KMS-11 (cell line): Measurements from ENCODE around the gene DPPA2.

Experiments
- H2AFZ ChIP-seq: fragments of 200-600 bp; sonication (generic); 2 replicates; pipeline ENCODE4 v1.6.1; 2016; ENCODE audit warnings: antibody characterized with exemption, mixed run types, low read depth
- H3K27ac ChIP-seq: fragments of 200-600 bp; sonication (generic); 2 replicates; pipeline ENCODE4 v1.6.1; 2016; ENCODE audit warnings: mild to moderate bottlenecking, mixed run types
- H3K27me3 ChIP-seq: fragments of 200-600 bp; sonication (generic); 2 replicates; pipeline ENCODE4 v1.6.1; 2017; ENCODE audit warnings: mild to moderate bottlenecking, low read depth, mixed run types, moderate library complexity; ENCODE audit not compliant: insufficient read depth
- H3K36me3 ChIP-seq: fragments of 200-600 bp; sonication (generic); 2 replicates; pipeline ENCODE4 v1.6.1; 2017; ENCODE audit warnings: mild to moderate bottlenecking, mixed run types; ENCODE audit not compliant: insufficient read depth
- H3K4me1 ChIP-seq: fragments of 200-600 bp; sonication (generic); 2 replicates; pipeline ENCODE4 v1.6.1; 2016; ENCODE audit warnings: mild to moderate bottlenecking, low read depth, mixed run types; ENCODE audit not compliant: poor library complexity, severe bottlenecking
- H3K4me2 ChIP-seq: fragments of 200-600 bp; sonication (generic); 2 replicates; pipeline ENCODE4 v1.7.0; 2016; ENCODE audit warnings: mild to moderate bottlenecking, mixed run types
- H3K4me3 ChIP-seq: fragments of 200-600 bp; sonication (generic); IDR thresholded peaks from 2 replicates; pipeline ENCODE4 v1.6.1; 2017; ENCODE audit warnings: low read depth, low read length, mixed read lengths; ENCODE audit not compliant: insufficient read depth
- H3K79me2 ChIP-seq: fragments of 200-600 bp; sonication (generic); 2 replicates; pipeline ENCODE4 v1.6.1; 2016; ENCODE audit warnings: low read depth, mixed run types; ENCODE audit not compliant: insufficient read depth
- H3K9ac ChIP-seq: fragments of 200-600 bp; sonication (generic); 2 replicates; pipeline ENCODE4 v1.6.1; 2016; ENCODE audit warnings: mild to moderate bottlenecking, mixed run types
- H4K20me1 ChIP-seq: fragments of 200-600 bp; sonication (generic); 2 replicates; pipeline ENCODE4 v1.6.1; 2016; ENCODE audit warnings: mild to moderate bottlenecking, mixed run types; ENCODE audit not compliant: insufficient read depth
- TF ChIP-seq, protein P1 (sequence below): fragments of 200-600 bp; sonication (generic); conservative IDR thresholded peaks from 2 replicates; pipeline ENCODE4 v1.6.1; 2017; ENCODE audit warnings: low read depth, mild to moderate bottlenecking, antibody characterized with exemption, low read length, moderate library complexity, mixed read lengths

The DPPA2 gene

DNA sequence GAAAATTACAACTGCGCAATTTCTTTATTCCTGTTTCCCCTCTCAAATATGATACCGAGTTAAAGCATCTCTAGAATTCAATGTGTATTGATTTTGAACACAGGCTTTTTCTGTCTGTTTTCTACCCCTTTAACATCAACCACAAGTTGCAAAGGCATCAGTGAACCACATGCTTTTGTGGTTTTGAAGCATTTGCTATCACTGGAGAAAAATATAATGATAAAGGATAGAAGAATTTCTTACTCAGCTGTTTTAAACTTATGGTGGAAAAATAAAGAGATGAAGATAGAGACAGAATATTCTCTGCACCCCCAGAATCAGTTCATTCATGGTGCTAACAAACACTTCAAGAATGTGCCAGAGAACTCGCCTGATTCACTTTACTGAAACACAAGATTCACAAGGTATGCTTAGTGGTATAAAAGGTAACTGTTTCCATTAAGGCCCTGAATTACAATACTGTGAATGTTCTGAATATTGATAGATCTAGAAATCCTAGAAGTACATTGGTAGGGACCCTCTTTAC, 30.5 kb upstream of the DPPA2 start:
- H3K27me3 ChIP-seq, result no peaks in the 10 kb centered on the region
- H2AFZ ChIP-seq, result no peak overlapping the region
- no peak overlapping the region for H3K4me3 ChIP-seq
- H3K4me1 ChIP-seq, result peaks cover 5% of the 10 kb centered on the region
- H3K79me2 ChIP-seq, result no peaks in the 10 kb centered on the region
- H4K20me1 ChIP-seq, result no peaks in the 10 kb centered on the region
- no peak overlapping the region for H3K4me2 ChIP-seq
- no peaks in the 10 kb centered on the region for H3K36me3 ChIP-seq
- H3K9ac ChIP-seq, result no peak overlapping the region
- no peak overlapping the region for H3K27ac ChIP-seq
- TF ChIP-seq, protein P1, sequence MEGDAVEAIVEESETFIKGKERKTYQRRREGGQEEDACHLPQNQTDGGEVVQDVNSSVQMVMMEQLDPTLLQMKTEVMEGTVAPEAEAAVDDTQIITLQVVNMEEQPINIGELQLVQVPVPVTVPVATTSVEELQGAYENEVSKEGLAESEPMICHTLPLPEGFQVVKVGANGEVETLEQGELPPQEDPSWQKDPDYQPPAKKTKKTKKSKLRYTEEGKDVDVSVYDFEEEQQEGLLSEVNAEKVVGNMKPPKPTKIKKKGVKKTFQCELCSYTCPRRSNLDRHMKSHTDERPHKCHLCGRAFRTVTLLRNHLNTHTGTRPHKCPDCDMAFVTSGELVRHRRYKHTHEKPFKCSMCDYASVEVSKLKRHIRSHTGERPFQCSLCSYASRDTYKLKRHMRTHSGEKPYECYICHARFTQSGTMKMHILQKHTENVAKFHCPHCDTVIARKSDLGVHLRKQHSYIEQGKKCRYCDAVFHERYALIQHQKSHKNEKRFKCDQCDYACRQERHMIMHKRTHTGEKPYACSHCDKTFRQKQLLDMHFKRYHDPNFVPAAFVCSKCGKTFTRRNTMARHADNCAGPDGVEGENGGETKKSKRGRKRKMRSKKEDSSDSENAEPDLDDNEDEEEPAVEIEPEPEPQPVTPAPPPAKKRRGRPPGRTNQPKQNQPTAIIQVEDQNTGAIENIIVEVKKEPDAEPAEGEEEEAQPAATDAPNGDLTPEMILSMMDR, result no peak

- H3K4me3 ChIP-seq, result no peak overlapping the region
- peaks cover 5% of the 10 kb centered on the region for H3K4me1 ChIP-seq
- H3K27ac ChIP-seq, result no peak overlapping the region
- H2AFZ ChIP-seq, result no peak overlapping the region
- no peaks in the 10 kb centered on the region for H3K36me3 ChIP-seq
- no peaks in the 10 kb centered on the region for H4K20me1 ChIP-seq
- TF ChIP-seq, protein P1, result no peak
- H3K79me2 ChIP-seq, result no peaks in the 10 kb centered on the region
- H3K4me2 ChIP-seq, result no peak overlapping the region
- no peaks in the 10 kb centered on the region for H3K27me3 ChIP-seq
- H3K9ac ChIP-seq, result no peak overlapping the region
Observed at GRCh38 chr3:109346099-109346498, 29.8 kb upstream of the DPPA2 start.

DNA sequence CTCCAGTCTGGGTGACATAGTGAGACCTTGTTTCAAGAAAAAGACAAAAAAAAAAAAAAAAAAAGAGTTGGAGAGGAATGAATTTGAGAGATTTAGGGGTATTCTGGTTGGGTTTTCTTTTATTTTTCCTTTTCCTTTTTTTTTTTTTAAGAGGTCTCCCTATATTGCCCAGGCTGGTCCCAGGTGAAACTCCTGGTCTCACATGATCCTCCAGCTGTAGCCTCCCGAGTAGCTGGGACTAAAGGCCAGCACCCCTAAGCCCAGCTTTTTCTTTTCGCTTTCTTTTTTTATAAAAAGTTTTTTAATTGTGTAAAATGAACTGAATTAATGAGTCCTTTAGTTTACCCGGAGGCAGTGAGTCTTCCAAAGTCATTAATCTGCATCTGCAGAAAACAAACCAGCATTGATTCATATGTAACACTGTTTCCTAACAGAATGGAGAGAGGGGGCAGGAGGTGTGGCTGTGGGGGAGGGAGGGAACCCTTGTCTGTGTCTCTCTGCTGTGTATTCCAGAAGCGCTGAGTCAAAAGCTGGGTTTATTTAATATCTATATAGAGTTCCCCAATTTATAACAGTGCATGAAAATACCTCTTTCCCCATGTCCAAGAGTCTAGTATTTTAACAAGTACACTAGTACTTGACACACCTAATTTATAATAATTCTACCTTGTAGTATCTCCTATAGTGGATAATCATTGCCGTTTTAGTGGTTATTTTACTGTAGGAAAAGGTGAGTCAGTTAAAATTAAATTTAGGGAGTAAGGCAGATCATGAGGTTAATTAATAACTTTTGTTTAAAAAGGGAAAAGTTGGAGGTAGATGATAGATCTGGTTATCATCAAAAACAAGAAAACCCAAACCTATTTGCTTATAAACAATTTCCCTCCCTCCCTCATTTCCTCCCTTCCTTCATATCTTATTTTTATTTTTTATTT, 23.7 kb upstream of the DPPA2 start:
- no peak overlapping the region for H2AFZ ChIP-seq
- no peak overlapping the region for H3K27ac ChIP-seq
- no peaks in the 10 kb centered on the region for H3K36me3 ChIP-seq
- no peak overlapping the region for H3K9ac ChIP-seq
- H3K4me1 ChIP-seq, result no peaks in the 10 kb centered on the region
- H3K4me3 ChIP-seq, result no peak overlapping the region
- H4K20me1 ChIP-seq, result no peaks in the 10 kb centered on the region
- no peak overlapping the region for H3K4me2 ChIP-seq
- TF ChIP-seq, protein P1, result no peak
- no peaks in the 10 kb centered on the region for H3K27me3 ChIP-seq
- no peaks in the 10 kb centered on the region for H3K79me2 ChIP-seq

GRCh38 chr3:109339197-109339596, 22.9 kb upstream of the DPPA2 start:
- Histone ChIP-seq H4K20me1 (no peaks in the 10 kb centered on the region), H3K27ac (no peak overlapping the region), H3K4me2 (no peak overlapping the region), H3K79me2 (no peaks in the 10 kb centered on the region), H2AFZ (no peak overlapping the region), H3K9ac (no peak overlapping the region), H3K27me3 (no peaks in the 10 kb centered on the region), H3K4me3 (no peak overlapping the region), H3K4me1 (no peaks in the 10 kb centered on the region), H3K36me3 (no peaks in the 10 kb centered on the region)
- TF ChIP-seq, protein P1, result no peak
